HepG2 (cell line): ENCODE data around the gene SIT1. TPM values are rescaled to one million over a fixed set of nuclear protein-coding genes. Genes with fewer than 3 reads are reported as not detected.

ENCODE experiments used
- AFF4 ChIP-seq: sonication (generic); formaldehyde crosslinking; IDR thresholded peaks from 2 replicates; pipeline ENCODE4 v1.4.0; 2020; ENCODE audit warnings: missing genetic modification reagents
- AGO1 ChIP-seq: fragments of 200-400 bp; formaldehyde crosslinking; IDR thresholded peaks from 2 replicates; pipeline ENCODE4 v1.6.1; 2017; ENCODE audit warnings: mild to moderate bottlenecking, low read depth, low read length, moderate library complexity; ENCODE audit not compliant: poor library complexity, severe bottlenecking
- GPN1 ChIP-seq: sonication (generic); formaldehyde crosslinking; IDR thresholded peaks from 2 replicates; pipeline ENCODE4 v1.5.1; 2020; ENCODE audit warnings: missing genetic modification reagents, borderline replicate concordance
- GTF3A ChIP-seq: sonication (generic); formaldehyde crosslinking; conservative IDR thresholded peaks from 2 replicates; pipeline ENCODE4 v1.4.0; 2020; ENCODE audit warnings: mild to moderate bottlenecking, missing genetic modification reagents
- HIC2 ChIP-seq: sonication (generic); formaldehyde crosslinking; IDR thresholded peaks from 2 replicates; pipeline ENCODE4 v1.9.0; 2022; ENCODE audit warnings: low read depth, missing genetic modification reagents
- KLF11 ChIP-seq: IDR thresholded peaks from 2 replicates; pipeline ENCODE4 v1.6.1; 2016; ENCODE audit warnings: missing compliant biosample characterization
- MXD3 ChIP-seq: IDR thresholded peaks from 2 replicates; pipeline ENCODE4 v1.6.1; 2016; ENCODE audit warnings: mild to moderate bottlenecking, missing biosample characterization, missing genetic modification reagents
- PATZ1 ChIP-seq: sonication (generic); formaldehyde crosslinking; IDR thresholded peaks from 2 replicates; pipeline ENCODE4 v1.4.0; 2020; ENCODE audit warnings: missing genetic modification reagents
- SOX5 ChIP-seq: IDR thresholded peaks from 2 replicates; pipeline ENCODE4 v1.6.1; 2016; ENCODE audit warnings: borderline replicate concordance
- ZBTB37 ChIP-seq: sonication (generic); formaldehyde crosslinking; IDR thresholded peaks from 2 replicates; pipeline ENCODE4 v1.4.0; 2020; ENCODE audit warnings: mild to moderate bottlenecking, missing genetic modification reagents
- ZNF160 ChIP-seq: sonication (generic); formaldehyde crosslinking; IDR thresholded peaks from 2 replicates; pipeline ENCODE4 v1.8.0; 2022; ENCODE audit warnings: mild to moderate bottlenecking, inconsistent platforms, missing genetic modification reagents
- ZNF446 ChIP-seq: sonication (generic); formaldehyde crosslinking; IDR thresholded peaks from 2 replicates; pipeline ENCODE4 v1.5.0; 2020; ENCODE audit warnings: mild to moderate bottlenecking, missing genetic modification reagents
- ZNF513 ChIP-seq: sonication (generic); formaldehyde crosslinking; conservative IDR thresholded peaks from 2 replicates; pipeline ENCODE4 v1.5.0; 2020; ENCODE audit warnings: missing genetic modification reagents
- ZNF691 ChIP-seq: sonication (generic); formaldehyde crosslinking; IDR thresholded peaks from 2 replicates; pipeline ENCODE4 v1.4.0; 2020; ENCODE audit warnings: missing genetic modification reagents, low read depth, mild to moderate bottlenecking, borderline replicate concordance
- ZNF75D ChIP-seq: sonication (generic); formaldehyde crosslinking; IDR thresholded peaks from 2 replicates; pipeline ENCODE4 v1.8.1; 2023; ENCODE audit warnings: missing genetic modification reagents, mild to moderate bottlenecking, borderline replicate concordance
- ZNF768 ChIP-seq: sonication (generic); formaldehyde crosslinking; IDR thresholded peaks from 2 replicates; pipeline ENCODE4 v1.4.0; 2020; ENCODE audit warnings: missing genetic modification reagents
- ZNF879 ChIP-seq: sonication (generic); formaldehyde crosslinking; IDR thresholded peaks from 2 replicates; pipeline ENCODE4 v1.8.1; 2023; ENCODE audit warnings: missing genetic modification reagents
- polyA plus RNA-seq, 8 experiments: library from polyadenylated mRNA; depleted of rRNA in 3 of 8; stranded (reverse) in 7 of 8; unstranded in 1 of 8; fragments of >200 nt; fragmentation: Illumina TruSeq in 4 of 8; extraction: Trizol in 4 of 8; gene quantifications; 2 replicates each; pipeline versions ENCODE4 v1.2.1 to v1.2.3, GENCODE V29; 2011 to 2016; ENCODE audit warnings: low read depth in 4 of 8, missing spikeins in 1 of 8, mixed read lengths in 1 of 8; ENCODE audit not compliant: insufficient read depth in 1 of 8
- total RNA-seq, 5 experiments: library from RNA; depleted of rRNA; stranded (reverse); fragments of >200 nt; fragmentation: Illumina TruSeq; extraction: Trizol; gene quantifications; 2 replicates each; pipeline ENCODE4 v1.2.3, GENCODE V29; 2016; ENCODE audit warnings: low read depth in 1 of 5

The SIT1 gene
- total and polyA plus RNA-seq, 2 of the 13 experiments (the other 11 are each of a cell fraction or from before 2014, with no cell fraction given), result 0.09 to 6.7 TPM

GRCh38 chr9:35603986-35604577, 46.6 kb downstream of the SIT1 start (continued):
- TF ChIP-seq ZBTB37 (CRISPR knock-in tag), result no peak
- no peak for TF ChIP-seq ZNF768 (CRISPR knock-in tag)
- TF ChIP-seq ZNF75D (CRISPR knock-in tag), result no peak
- 0 out of 2 replicates have a peak, but pooled peaks have one; percentile 9 for TF ChIP-seq SOX5 (CRISPR knock-in tag)
- no peak for TF ChIP-seq ZNF513
- TF ChIP-seq AGO1, result no peak
- no peak for TF ChIP-seq HIC2 (CRISPR knock-in tag)
- TF ChIP-seq AFF4, result no peak
- TF ChIP-seq KLF11 (CRISPR knock-in tag), result peak; percentile 94
- TF ChIP-seq GPN1 (CRISPR knock-in tag), result no peak
- TF ChIP-seq GTF3A (CRISPR knock-in tag), result 0 out of 2 replicates have a peak, but pooled peaks have one; percentile 45
- no peak for TF ChIP-seq ZNF160 (CRISPR knock-in tag)
- TF ChIP-seq ZNF691 (CRISPR knock-in tag), result no peak
- TF ChIP-seq ZNF446 (CRISPR knock-in tag), result peak; percentile 69; the same call in 1 of the 2 replicates
- peak; percentile 89; the same call in 1 of the 2 replicates for TF ChIP-seq MXD3
- peak; percentile 87 for TF ChIP-seq PATZ1
- no peak; the same call in 1 of the 2 replicates for TF ChIP-seq ZNF879 (CRISPR knock-in tag)
